GM12874 (cell line): ENCODE results near the gene CCR5AS.

ENCODE experiments used
- TF ChIP-seq, protein P1 (sequence below): IDR thresholded peaks from 2 replicates; pipeline ENCODE4 v1.5.1; 2011; ENCODE audit warnings: low read depth, mild to moderate bottlenecking, control low read depth, low read length, moderate library complexity; ENCODE audit not compliant: insufficient read depth

The CCR5AS gene

DNA sequence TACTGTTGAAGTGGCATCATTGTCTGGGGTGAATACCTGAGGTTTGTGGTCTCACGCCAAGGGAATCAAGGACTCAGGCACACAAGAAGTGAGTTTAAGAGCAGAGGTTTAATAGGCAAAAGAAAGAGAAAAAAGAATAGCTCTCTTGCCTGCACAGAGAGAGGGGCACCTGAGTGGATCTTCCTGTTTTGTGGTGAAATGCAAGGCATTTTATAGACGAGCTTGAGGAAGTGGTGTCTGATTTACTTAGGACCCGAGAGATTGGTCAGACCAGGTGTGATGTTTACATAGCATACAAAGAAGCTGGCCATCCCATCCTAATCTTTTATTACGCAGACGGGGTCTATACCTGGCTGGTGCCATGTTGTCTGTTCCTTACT lies 22.9 kb downstream of the CCR5AS start:
- TF ChIP-seq, protein P1, sequence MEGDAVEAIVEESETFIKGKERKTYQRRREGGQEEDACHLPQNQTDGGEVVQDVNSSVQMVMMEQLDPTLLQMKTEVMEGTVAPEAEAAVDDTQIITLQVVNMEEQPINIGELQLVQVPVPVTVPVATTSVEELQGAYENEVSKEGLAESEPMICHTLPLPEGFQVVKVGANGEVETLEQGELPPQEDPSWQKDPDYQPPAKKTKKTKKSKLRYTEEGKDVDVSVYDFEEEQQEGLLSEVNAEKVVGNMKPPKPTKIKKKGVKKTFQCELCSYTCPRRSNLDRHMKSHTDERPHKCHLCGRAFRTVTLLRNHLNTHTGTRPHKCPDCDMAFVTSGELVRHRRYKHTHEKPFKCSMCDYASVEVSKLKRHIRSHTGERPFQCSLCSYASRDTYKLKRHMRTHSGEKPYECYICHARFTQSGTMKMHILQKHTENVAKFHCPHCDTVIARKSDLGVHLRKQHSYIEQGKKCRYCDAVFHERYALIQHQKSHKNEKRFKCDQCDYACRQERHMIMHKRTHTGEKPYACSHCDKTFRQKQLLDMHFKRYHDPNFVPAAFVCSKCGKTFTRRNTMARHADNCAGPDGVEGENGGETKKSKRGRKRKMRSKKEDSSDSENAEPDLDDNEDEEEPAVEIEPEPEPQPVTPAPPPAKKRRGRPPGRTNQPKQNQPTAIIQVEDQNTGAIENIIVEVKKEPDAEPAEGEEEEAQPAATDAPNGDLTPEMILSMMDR = no peak

DNA sequence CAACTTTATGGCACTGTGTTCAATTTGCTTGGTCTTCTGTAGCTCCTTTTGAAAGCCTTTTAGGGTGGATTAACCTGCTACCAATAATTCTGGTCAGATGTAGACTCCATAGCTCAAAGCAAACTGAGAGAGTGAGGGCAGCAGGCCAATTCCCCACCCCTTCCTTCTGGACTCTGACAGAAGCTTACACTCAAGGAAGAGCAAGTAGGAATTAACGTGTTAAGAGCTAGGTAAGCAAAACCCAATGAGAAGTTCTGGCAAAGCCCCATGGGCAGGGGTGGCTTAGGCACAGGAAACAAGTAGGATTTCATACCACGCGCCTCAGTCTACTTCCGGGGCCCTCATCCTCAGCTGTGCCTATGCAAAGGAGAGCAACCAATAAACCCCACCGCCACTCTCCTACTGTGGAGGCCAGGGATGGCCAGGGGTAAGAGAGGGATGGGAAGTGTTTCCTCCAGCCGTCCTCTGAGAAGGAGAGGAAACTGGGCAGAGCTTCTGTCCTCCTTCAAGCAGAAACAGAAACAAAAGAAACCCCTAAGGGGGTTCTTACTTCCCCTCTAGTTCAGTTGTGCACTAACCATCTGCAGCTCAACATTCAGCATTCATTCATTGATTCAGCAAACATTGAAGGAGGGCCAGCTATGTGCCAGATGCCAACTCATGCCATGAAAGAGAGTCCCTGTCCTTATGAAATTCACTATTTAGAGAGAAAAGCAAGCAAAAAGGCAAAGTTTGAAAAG lies 23.5 kb downstream of the CCR5AS start:
- TF ChIP-seq, protein P1 = no peak

DNA sequence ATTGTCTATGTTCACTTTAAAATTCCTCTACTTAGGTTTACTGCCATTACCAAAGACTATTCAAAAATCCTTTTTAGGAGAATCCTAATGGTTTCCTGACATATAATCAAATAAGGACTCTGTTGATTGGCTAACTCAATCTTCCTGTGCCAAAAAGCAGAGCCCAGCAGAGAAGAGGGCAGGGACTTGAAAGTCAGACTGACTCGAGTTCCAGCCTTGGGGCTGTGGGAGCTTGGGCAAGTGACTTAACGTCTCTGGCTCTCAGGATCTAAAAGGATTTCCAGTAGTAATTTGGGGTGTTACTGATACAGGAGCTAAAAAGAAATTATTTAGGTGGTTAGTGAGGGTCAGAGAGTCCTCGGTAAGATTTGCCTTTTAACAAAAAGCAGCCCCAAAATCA lies 25.2 kb downstream of the CCR5AS start:
- TF ChIP-seq, protein P1 = no peak

DNA sequence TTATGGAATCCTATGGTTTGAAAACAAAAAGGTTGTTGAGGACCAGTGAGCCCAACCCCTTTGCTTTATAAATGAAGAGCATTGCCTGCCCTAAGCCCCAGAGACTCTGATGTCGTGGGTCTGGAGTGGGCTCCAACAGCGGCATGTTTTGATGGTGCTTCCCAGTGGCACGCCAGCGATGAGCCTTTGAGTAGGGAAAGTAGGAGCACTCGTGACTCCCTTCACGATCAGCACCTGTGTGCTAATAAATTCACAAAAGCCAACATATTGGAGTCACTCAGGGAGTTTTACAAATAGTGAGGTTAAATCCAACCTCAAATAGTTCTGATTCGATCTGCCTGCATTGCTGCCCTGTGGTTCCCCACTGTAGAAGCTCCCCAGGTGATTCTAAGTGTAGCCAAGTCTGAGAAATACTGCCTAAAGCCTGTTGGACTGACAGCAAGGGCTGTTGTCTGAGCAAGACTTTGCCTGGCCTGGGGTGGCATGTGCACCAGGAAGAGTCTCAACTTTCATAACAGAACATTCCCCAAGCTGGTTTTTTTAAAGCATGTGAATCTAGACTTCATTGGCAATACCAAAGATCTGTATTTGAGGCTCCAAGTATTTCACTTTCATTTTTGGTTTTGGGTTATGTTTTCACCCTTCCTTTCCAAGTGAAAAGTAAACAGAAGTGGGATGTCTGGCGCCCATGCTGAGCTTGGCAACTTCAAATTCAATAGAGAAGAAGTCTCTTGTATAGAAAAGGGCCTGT lies 26.2 kb downstream of the CCR5AS start:
- TF ChIP-seq, protein P1 = no peak

DNA sequence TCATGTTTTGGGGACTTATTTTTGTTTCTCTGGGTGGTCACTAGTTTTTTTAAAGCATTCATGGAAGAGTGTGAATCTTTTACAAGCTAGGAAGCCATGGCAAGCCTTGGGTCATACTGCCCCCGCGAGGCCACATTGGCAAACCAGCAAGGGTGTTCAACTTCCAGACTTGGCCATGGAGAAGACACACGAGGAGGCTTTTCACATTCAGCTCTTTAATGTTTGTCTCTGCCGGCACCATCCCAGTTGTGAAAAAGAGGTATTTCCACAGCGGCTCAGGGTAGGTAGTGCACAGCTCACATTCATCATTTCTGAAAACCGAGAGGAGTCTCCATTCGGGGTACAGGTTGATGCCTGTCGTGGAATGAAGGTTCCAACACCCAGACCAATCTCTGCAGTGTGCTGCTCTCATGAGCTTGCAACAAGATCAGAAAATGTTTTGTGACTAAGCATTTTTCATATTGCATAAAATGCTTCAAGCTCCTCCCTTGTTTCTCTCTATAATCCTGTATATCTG lies 28.4 kb downstream of the CCR5AS start:
- TF ChIP-seq, protein P1 = peak; percentile 80

DNA sequence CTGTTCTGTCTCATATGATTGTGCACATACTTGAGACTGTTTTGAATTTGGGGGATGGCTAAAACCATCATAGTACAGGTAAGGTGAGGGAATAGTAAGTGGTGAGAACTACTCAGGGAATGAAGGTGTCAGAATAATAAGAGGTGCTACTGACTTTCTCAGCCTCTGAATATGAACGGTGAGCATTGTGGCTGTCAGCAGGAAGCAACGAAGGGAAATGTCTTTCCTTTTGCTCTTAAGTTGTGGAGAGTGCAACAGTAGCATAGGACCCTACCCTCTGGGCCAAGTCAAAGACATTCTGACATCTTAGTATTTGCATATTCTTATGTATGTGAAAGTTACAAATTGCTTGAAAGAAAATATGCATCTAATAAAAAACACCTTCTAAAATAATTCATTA lies 31.1 kb downstream of the CCR5AS start:
- TF ChIP-seq, protein P1 = no peak

DNA sequence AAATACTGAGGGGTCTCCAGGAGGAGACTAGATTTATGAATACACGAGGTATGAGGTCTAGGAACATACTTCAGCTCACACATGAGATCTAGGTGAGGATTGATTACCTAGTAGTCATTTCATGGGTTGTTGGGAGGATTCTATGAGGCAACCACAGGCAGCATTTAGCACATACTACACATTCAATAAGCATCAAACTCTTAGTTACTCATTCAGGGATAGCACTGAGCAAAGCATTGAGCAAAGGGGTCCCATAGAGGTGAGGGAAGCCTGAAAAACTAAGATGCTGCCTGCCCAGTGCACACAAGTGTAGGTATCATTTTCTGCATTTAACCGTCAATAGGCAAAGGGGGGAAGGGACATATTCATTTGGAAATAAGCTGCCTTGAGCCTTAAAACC lies 31.6 kb downstream of the CCR5AS start:
- TF ChIP-seq, protein P1 = no peak
